Stimulated activated naive CD8-positive, alpha-beta T cell treated with anti-CD3 and anti-CD28 coated beads, Interleukin-15, amount 100 ng/mL, for 72 hours (primary cell): ENCODE measurements around the gene C10orf53.

Source experiments
- ATAC-seq: fragments of 150-1000 bp; cut with Tn5 transposase; 2 replicates; pipeline ENCODE4 v1.10.0; 2021; ENCODE audit warnings: mild to moderate bottlenecking, moderate library complexity
- DNase-seq, 2 donors: peaks; one replicate each; pipeline ENCODE4 v3.0.0; 2021 to 2022
- H3K27ac Mint-ChIP-seq, 2 donors: one replicate each; pipeline ENCODE4 v1.8.0; 2022; ENCODE audit warnings: mild to moderate bottlenecking in 2 of 2, mixed read lengths in 2 of 2, moderate library complexity in 2 of 2
- H3K27me3 Mint-ChIP-seq: one replicate; pipeline ENCODE4 v1.8.0; 2022; ENCODE audit warnings: mixed read lengths
- H3K4me1 Mint-ChIP-seq: one replicate; pipeline ENCODE4 v1.8.0; 2022; ENCODE audit warnings: mild to moderate bottlenecking, mixed read lengths
- H3K4me3 Mint-ChIP-seq, 2 donors: one replicate each; pipeline ENCODE4 v1.8.0; 2022; ENCODE audit warnings: mild to moderate bottlenecking in 2 of 2, mixed read lengths in 2 of 2, moderate library complexity in 1 of 2
- H3K9me3 Mint-ChIP-seq, 2 donors: one replicate each; pipeline ENCODE4 v1.8.0; 2022; ENCODE audit warnings: mixed read lengths in 2 of 2

C10orf53 gene

DNA sequence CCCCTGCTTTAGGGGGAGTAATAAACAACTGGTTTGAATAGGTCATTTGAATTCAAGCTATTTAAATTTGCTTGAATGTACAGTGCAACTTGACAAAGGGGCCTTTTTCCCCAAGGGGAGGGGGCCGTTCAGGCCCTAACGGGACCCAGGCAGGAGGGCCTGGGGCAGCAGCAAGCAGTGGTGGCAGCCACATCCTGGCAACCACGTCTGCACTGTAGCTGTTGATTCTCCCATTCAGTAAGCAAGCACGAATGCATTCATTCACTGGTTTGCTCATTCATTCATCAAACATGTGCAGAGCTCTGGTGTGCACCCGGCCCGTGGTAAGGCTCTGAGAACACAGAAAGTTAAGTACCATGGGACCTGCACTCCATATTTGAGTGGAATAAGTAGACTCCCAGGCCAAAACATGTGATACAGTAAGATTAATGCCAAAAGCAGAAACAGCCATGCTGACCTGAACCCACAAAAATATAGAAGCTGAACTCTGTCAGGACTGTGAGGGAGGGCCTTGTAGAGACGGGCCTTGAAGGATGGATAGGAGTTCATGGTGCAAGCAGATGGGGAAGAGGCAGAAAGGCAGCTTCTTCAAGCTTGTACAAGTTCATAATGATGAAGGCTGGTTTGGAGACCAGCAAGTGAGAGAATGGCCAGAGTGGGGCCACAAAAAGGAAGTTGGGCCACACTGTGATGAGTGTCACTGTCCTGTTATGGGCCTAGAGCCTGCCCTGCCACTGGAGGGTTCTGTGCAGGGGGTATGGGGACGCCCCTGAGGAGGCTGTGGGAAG is 29.3 kb upstream of the C10orf53 start:
- ATAC-seq (peak; percentile 19), DNase-seq (no peak)
- H3K27me3 Mint-ChIP-seq, result peaks cover 27% of the 10 kb centered on the region
- peak overlapping the region in 1 of 2 donors; percentile 29 for H3K4me3 Mint-ChIP-seq
- peaks cover 11% of the 10 kb centered on the region for H3K4me1 Mint-ChIP-seq
- H3K9me3 Mint-ChIP-seq, result no peaks in the 10 kb centered on the region
- peak overlapping the region; percentile 23 to 65 for H3K27ac Mint-ChIP-seq

DNA sequence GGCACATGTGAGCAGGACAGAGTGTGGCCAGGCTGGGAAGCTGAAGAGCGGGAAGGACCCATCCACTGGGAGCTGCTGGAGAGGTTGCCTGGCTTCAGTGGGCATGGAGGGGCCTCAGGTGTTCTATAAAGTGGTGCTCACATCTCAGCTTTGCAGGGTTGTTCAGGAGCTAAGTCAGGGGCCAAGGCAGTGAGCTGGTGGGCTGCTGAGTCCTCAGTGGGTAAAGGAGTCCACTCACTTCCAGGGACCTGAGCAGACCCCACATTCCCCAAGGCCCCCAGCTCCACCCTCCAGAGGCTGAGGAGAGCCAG is 28.8 kb upstream of the C10orf53 start:
- no peak overlapping the region for H3K27ac Mint-ChIP-seq
- ATAC-seq (no peak), DNase-seq (no peak)
- H3K4me1 Mint-ChIP-seq, result peaks cover 11% of the 10 kb centered on the region
- H3K4me3 Mint-ChIP-seq, result no peak overlapping the region
- H3K27me3 Mint-ChIP-seq, result peaks cover 26% of the 10 kb centered on the region
- no peaks in the 10 kb centered on the region for H3K9me3 Mint-ChIP-seq

DNA sequence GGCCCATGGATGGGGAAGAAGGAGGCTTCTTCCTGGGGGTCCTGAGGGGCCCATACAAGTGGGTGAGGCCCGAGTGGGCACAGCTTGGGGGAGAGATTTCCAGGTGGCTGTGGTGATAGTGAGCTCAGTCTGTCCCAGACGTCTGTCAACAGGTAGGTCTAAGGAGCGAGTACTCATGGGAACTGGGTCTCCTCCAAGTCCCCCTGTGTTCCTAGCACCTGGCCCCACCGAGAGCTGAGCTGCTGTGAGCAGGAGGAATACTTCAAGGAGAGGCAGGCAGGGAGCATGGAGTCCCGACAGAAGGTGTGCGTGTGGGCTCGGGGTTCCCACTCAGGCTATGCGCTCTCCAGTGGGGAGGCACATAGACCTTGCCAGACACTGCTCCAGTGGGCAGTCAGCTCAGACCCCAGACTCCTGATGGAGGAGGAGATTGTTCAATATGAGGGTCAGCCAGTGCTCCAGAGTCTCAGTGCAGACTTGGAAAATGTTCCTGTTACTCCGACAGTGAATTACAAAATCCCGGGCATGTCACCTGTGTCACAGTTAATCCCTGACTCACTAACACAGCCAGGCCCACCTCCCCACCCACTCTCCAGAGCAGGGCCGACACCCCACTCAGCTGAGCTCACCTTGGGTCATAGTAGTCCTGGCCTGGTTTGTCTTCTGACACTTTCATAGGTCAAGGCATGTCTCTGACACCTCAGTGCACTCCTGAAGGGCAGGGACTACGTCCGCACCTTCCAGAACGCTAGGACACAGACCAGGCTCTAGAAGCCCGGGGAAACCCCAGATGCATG is 28.2 kb upstream of the C10orf53 start:
- Mint-ChIP-seq H3K4me1 (peaks cover 11% of the 10 kb centered on the region), H3K9me3 (peaks cover 0 to under 1% of the 10 kb centered on the region in 2 donors), H3K4me3 (no peak overlapping the region), H3K27me3 (peaks cover 32% of the 10 kb centered on the region), H3K27ac (no peak overlapping the region)
- DNase-seq, result no peak
- no peak for ATAC-seq

DNA sequence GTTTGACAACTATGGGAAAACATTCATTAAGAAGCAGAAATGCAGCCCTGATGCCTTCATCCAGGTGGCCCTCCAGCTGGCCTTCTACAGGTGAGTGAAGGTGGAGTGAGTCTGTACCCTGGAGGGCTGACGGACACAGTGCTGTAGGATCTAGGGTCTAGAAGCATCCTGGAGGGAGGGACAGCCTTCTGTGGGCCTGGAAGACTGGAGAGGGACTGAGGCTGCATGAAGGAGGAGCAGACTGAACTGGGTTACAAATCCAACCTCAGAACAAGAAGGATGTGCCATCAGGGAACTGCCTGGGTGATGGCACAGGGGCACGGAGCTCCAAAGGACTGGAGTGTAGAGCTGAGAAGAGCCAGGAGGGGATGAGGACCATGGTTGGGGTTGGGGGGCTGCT is 27.5 kb upstream of the C10orf53 start:
- no peak overlapping the region for H3K4me3 Mint-ChIP-seq
- peaks cover 39% of the 10 kb centered on the region for H3K27me3 Mint-ChIP-seq
- H3K27ac Mint-ChIP-seq, result no peak overlapping the region
- peaks cover 6 to 8% of the 10 kb centered on the region in 2 donors for H3K9me3 Mint-ChIP-seq
- DNase-seq (no peak), ATAC-seq (no peak)
- peaks cover 11% of the 10 kb centered on the region for H3K4me1 Mint-ChIP-seq

DNA sequence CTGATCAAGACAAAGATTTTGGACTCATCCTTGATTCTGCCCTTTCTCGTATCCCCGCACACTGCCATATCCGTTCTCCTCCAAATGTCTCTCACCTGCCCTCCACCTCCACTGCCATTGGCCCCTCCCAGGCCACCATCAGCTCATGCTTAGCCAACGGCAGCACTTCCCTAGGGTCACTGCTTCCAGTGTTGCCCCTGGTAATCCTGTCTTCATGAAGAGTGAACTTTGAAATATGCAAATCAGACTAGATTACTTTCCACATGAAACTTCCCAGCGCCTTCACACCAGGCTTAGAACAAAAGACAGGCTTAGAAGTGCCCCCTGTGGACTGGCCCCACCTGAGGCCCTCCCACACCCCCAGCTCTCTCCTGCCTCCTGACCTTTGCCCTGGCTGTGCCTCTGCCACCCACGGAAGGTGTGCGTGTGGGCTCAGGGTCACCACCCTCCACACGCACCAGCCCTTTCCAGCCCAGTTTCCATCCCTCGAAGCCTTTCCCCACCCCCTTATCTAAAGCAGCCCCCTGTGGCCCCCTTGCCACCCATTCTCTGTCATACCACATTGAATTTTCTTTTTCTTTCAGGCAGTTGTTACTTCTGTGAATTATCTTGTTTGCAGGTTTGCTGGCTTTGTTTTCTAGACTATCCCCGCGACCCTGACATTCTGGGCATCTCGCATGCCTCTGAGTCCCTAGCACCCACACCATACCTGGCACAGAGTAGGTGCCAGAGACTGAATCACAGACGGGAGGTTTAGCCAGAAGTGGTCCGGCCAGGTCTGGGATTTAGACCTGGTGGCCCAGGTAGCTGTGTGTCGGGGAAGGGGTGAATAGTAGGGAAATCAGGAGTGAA is 26.8 kb upstream of the C10orf53 start:
- Mint-ChIP-seq H3K4me3 (no peak overlapping the region), H3K4me1 (peaks cover 11% of the 10 kb centered on the region), H3K27ac (no peak overlapping the region), H3K27me3 (peaks cover 40% of the 10 kb centered on the region), H3K9me3 (peaks cover 6 to 9% of the 10 kb centered on the region in 2 donors)
- no peak for DNase-seq
- ATAC-seq, result no peak

DNA sequence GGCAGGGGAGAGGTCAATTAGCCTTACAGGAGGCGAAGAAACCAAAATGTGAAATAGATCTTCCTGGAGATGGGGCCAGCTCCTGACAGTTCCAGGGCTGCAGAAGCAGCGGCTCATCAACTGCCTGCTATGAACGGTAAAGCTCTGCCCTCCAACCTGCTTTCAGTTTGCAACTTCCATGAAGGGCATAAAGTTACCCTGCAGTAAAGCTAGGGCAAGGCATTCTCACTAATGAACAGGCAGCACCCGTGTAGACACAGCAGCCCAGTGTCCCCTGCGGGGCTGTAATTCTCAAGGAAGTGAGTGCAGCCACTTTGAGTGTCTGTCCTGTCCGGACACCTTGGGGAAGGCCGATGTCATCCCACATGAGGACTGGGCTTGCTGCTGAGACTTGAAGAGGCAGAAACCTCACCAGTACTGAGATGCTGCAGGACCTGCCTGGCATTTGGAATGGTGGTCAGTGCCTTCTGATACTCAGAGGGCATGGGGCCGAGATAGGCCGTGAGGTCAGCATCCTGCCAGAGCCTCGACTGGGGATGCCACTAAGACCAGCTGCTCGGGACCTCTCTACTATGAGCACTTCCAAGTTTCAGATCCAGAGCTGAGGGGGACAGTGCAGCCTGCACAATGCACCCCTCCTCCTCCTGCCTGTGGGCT is 26.1 kb upstream of the C10orf53 start:
- Mint-ChIP-seq H3K27me3 (peaks cover 40% of the 10 kb centered on the region), H3K4me1 (peaks cover 11% of the 10 kb centered on the region), H3K9me3 (peaks cover 6 to 9% of the 10 kb centered on the region in 2 donors), H3K27ac (no peak overlapping the region), H3K4me3 (no peak overlapping the region)
- DNase-seq (no peak), ATAC-seq (no peak)

DNA sequence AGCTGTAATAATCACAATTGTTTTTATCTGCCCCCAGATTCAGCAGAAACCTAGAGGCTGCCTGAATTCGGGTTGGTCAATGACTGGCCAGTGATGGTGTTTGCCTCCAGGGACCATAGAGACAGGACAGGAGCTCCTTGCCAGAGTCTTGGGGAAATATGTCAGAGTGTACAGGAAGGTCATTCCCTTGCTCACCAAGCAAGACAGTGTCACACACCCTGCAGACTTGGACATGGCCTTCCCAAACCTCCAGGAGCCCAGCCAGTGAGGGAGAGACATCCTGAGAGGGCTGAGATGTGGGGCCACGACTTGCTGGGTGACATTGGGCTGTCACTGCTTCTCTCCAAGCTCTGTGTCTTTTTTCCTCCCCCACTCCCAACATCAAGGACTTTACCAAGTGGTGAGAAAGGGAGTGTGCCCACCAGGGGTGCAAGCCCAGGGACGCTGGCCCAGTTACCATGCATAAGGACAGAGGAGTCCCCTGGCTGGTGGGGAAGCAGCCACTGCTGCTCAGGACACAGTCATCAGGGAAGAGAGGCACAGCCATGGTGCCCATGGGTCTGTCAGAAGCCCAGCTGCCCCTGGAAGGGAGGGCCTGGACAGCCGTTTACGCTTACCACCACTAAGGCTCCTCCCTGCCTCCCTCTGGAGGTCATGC is 25.3 kb upstream of the C10orf53 start:
- H3K27me3 Mint-ChIP-seq, result peaks cover 40% of the 10 kb centered on the region
- H3K4me3 Mint-ChIP-seq, result no peak overlapping the region
- ATAC-seq (no peak), DNase-seq (no peak)
- no peak overlapping the region for H3K27ac Mint-ChIP-seq
- peaks cover 13 to 17% of the 10 kb centered on the region in 2 donors for H3K9me3 Mint-ChIP-seq
- H3K4me1 Mint-ChIP-seq, result peaks cover 9% of the 10 kb centered on the region

DNA sequence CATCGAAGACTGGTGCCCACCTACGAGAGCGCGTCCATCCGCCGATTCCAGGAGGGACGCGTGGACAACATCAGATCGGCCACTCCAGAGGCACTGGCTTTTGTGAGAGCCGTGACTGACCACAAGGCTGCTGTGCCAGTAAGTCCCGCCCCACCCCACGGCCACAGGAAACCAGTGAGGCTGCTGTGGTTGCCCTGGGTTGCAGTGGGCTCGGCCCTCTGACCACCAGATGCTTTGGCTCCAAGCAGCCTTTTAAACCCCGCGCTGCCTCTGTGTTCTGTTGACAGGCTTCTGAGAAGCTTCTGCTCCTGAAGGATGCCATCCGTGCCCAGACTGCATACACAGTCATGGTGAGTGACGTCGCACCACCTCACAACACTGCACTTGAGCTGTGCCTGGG is 24.4 kb upstream of the C10orf53 start:
- Mint-ChIP-seq H3K4me3 (no peak overlapping the region), H3K27me3 (peaks cover 37% of the 10 kb centered on the region)

DNA sequence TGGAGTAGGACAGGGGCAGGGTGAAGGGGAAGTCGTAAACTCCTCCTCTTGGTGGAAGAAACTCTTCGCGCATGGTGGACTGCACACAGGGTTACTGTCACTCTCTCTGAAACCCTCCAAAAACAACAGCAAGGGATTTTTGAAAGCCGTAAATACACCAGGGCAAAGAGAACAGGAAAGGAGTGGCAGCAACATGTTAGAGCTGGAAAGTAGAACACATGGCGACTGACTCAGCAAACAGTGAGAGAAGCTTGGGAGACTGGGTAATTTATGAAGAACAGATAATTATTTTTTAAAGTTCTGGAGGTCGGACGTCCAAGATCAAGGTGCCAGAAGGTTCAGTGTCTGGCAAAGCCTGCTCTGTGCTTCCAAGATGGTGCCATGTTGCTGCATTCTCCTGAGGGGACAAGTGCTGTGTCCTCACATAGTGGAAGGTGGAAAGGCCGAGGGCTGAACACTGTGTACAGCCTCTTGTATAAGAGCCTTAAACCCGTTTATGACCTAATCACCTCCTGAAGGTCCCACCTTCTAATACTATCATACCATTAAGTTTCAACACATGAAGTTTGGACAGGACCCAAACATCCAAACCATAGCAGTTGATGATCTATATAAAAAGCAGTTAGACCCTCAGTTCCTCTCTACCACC is 22.5 kb upstream of the C10orf53 start:
- no peaks in the 10 kb centered on the region for H3K4me1 Mint-ChIP-seq
- peaks cover 21 to 27% of the 10 kb centered on the region in 2 donors for H3K9me3 Mint-ChIP-seq
- peaks cover 28% of the 10 kb centered on the region for H3K27me3 Mint-ChIP-seq
- no peak overlapping the region for H3K27ac Mint-ChIP-seq
- no peak overlapping the region for H3K4me3 Mint-ChIP-seq
- DNase-seq, result no peak
- no peak for ATAC-seq

More for the DNA sequence above, 24.4 kb upstream of the C10orf53 start:
- no peaks in the 10 kb centered on the region for H3K4me1 Mint-ChIP-seq
- DNase-seq (no peak), ATAC-seq (no peak)
- H3K27ac Mint-ChIP-seq, result no peak overlapping the region
- H3K9me3 Mint-ChIP-seq, result peaks cover 20 to 26% of the 10 kb centered on the region in 2 donors

DNA sequence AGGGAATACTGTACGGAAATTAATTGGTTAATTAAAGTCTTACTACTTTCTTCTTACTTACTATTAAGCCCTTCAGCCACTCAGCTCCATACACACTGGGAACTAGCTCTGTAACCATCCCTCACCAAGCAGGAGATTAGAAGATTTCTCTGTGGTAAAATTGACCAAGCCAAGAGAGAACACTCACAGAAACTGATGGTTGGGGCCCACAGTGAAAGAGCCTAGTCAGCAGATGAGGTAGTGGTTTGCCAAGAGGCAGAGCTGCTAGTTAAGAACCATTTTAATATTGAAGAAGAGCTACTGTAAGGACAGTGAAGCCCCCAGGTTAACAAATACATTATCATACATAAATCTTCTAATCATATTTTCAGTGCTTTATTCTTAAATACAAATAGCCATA is 21.8 kb upstream of the C10orf53 start:
- no peak overlapping the region for H3K27ac Mint-ChIP-seq
- no peak overlapping the region for H3K4me3 Mint-ChIP-seq
- peaks cover 21 to 27% of the 10 kb centered on the region in 2 donors for H3K9me3 Mint-ChIP-seq
- peaks cover 22% of the 10 kb centered on the region for H3K27me3 Mint-ChIP-seq
- DNase-seq, result no peak
- H3K4me1 Mint-ChIP-seq, result no peaks in the 10 kb centered on the region
- no peak for ATAC-seq

DNA sequence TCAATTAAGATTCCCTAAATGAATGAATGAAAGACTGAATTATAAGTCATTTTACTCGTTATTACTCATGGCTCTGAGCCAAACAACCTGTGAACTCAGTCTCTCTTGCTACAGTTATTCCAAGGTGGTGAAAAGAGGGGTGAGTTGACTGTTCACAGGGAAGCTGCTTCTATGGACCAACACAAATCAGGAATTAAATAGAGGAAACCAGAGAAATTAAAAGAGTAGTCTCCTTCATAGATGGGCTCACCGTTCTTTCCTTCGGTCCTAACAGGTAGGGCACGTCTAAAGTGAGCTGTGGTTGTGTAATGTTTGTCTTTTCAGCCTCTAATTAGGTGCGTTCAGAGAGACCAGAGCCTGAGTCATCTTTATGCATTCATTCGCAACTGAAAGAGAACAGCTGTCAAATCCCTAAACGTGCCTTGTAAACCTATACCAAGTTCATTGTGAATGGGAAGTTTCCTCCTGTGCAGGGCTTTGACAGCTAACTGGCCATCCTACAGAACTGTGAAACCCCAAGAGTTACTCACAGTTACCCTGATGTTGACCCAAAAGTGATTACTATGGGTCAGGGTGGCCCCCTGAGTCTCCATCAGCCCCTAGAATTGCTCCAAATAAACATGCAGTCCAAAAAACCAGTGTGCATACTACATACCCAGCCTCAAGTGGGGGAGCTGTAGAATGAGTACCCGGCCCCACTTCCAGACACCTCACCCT is 18.2 kb upstream of the C10orf53 start:
- DNase-seq (no peak), ATAC-seq (no peak)
- no peak overlapping the region for H3K4me3 Mint-ChIP-seq
- no peaks in the 10 kb centered on the region for H3K4me1 Mint-ChIP-seq
- peaks cover 12% of the 10 kb centered on the region for H3K27me3 Mint-ChIP-seq
- peaks cover 21 to 26% of the 10 kb centered on the region in 2 donors for H3K9me3 Mint-ChIP-seq
- no peak overlapping the region for H3K27ac Mint-ChIP-seq

DNA sequence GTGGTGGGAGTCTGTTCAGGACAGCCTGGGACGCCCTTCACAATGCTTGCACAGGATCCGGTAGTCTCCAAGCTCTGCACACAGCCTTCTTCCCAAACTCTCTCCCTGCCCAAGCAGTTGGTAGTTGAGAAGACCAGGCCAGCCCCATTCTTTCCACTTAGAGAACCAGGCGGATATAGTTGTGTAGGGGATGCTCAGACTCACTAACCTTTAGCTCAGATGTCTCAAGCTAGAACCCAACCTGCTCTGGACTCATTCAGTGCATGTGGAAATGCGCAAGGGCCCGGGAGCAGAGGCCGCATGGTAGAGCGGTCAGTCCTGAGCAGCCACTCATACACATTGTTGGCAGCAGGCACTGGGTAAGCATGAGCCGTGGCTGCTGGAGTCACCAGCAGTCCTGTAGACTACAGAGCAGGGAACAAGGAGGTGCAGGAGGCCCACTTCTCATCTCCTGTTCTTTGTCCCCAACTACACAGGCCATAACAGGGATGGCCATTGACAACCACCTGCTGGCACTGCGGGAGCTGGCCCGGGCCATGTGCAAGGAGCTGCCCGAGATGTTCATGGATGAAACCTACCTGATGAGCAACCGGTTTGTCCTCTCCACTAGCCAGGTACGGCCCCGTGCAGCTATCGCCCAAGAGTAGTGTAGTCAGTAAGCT is 17.2 kb upstream of the C10orf53 start:
- Mint-ChIP-seq H3K27ac (no peak overlapping the region), H3K4me1 (no peaks in the 10 kb centered on the region)
- peak; percentile 26 for ATAC-seq

DNA sequence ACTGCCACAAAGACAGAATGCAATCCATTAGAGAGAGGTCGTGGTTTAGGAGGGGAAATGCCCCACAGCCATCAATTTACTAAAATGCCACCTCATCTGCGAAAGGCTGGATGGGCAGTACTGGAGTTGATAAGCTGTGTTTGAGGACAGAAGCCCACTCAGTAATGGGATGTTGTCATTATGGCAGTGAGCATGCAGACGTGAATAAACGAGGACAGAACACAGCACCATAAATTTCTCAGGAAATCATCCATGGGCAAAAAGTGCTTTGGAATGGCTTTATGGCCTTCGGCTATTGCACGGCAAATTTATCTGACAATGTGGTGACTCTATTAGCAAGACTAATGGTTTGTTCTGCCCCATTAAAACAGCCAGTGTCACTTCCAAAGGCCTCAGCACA is 15.9 kb upstream of the C10orf53 start:
- ATAC-seq, result no peak
- DNase-seq, result no peak
- peaks cover 14% of the 10 kb centered on the region for H3K27me3 Mint-ChIP-seq
- H3K4me3 Mint-ChIP-seq, result no peak overlapping the region
- H3K27ac Mint-ChIP-seq, result no peak overlapping the region
- no peaks in the 10 kb centered on the region for H3K4me1 Mint-ChIP-seq
- peaks cover 13 to 16% of the 10 kb centered on the region in 2 donors for H3K9me3 Mint-ChIP-seq

More for the DNA sequence above, 17.2 kb upstream of the C10orf53 start:
- H3K27me3 Mint-ChIP-seq, result peaks cover 14% of the 10 kb centered on the region
- no peak for DNase-seq
- H3K9me3 Mint-ChIP-seq, result peaks cover 14 to 18% of the 10 kb centered on the region in 2 donors
- H3K4me3 Mint-ChIP-seq, result no peak overlapping the region
